HepG2 (cell line): Measurements from ENCODE around the gene DNAJC15. TPM values are rescaled to one million over a fixed set of nuclear protein-coding genes. Genes with fewer than 3 reads are reported as not detected.
A peak's percentile ranks its signal among the peaks of the same experiment; 100 is the strongest.

ENCODE experiments used
- ATAC-seq: fragments of 200-7000 bp; cut with Tn5 transposase; 3 replicates; pipeline ENCODE4 v1.9.1; 2020; ENCODE audit warnings: mild to moderate bottlenecking, moderate library complexity
- Bru-seq: library from RNA; stranded (reverse); fragments of 400-500 nt; gene quantifications from one replicate; lab custom pipeline; 2021; lab: Mats Ljungman, UMichigan
- BruChase-seq, 2 experiments: library from RNA; stranded (reverse); fragments of 400-500 nt; gene quantifications; one replicate each; lab custom pipeline; 2021; lab: Mats Ljungman, UMichigan
- BruUV-seq: library from RNA; stranded (reverse); fragments of 400-500 nt; replicated peaks from 2 replicates; lab custom pipeline; 2021; lab: Mats Ljungman, UMichigan
- CTCF ChIA-PET: fragments of 300-600 bp; formaldehyde crosslinking; extraction: SDS; loops from one replicate; lab custom pipeline; 2021; ENCODE audit warnings: low total read pairs, inconsistent platforms, low intra/inter-chr PET ratio; lab: Yijun Ruan, JAX
- POLR2A ChIA-PET: fragments of 350-600 bp; sonication (Branson Sonifier 250); formaldehyde crosslinking; loops from one replicate; lab custom pipeline; 2020; ENCODE audit warnings: antibody characterized with exemption, inconsistent platforms; lab: Yijun Ruan, JAX
- DNase-seq: peaks from one replicate; pipeline ENCODE4 v3.0.0-alpha.2; 2015; ENCODE audit warnings: low spot score
- FAIRE-seq: peaks from 3 replicates; lab custom pipeline; 2011; peaks lifted over from hg19 to GRCh38; lab: Jason Lieb, UNC
- H2AFZ ChIP-seq: one replicate; pipeline ENCODE4 v1.6.1; 2011; ENCODE audit warnings: low read length, inconsistent platforms
- H3K27ac ChIP-seq: fragments of 300-600 bp; 3 replicates; pipeline ENCODE4 v1.8.0; 2011; ENCODE audit warnings: mixed run types, mild to moderate bottlenecking, mixed read lengths, low read length, inconsistent platforms; ENCODE audit not compliant: insufficient read depth; ENCODE audit errors: extremely low read length
- H3K27me3 ChIP-seq, 2 experiments: fragments of 200-600 bp in 1 of 2; 2 replicates in 1 of 2; 3 replicates in 1 of 2; pipeline versions ENCODE4 v1.6.0 to v1.8.0; 2011; ENCODE audit warnings: low read length in 2 of 2, mild to moderate bottlenecking in 2 of 2, moderate library complexity in 2 of 2, inconsistent platforms in 1 of 2; ENCODE audit not compliant: insufficient read depth in 2 of 2, control insufficient read depth in 1 of 2
- H3K36me3 ChIP-seq, 2 experiments: fragments of 200-600 bp in 1 of 2; replicated peaks in 1 of 2; 2 replicates in 1 of 2; 3 replicates in 1 of 2; pipeline versions ENCODE4 v1.5.1 to v1.8.0; 2011; ENCODE audit warnings: low read length in 2 of 2, inconsistent platforms in 1 of 2; ENCODE audit not compliant: insufficient read depth in 2 of 2, control insufficient read depth in 1 of 2
- H3K4me1 ChIP-seq: 2 replicates; pipeline ENCODE4 v1.5.1; 2012; ENCODE audit warnings: low read length, inconsistent platforms; ENCODE audit not compliant: insufficient read depth
- H3K4me2 ChIP-seq: 2 replicates; pipeline ENCODE4 v1.6.0; 2011; ENCODE audit warnings: low read depth, low read length, inconsistent platforms
- H3K4me3 ChIP-seq, 3 experiments: fragments of 200-600 bp in 1 of 3; sonication (generic), shearing (Covaris generic) in 1 of 3; replicated peaks in 1 of 3; 2 replicates each; pipeline ENCODE4 v1.5.1; 2011 to 2016; ENCODE audit warnings: low read length in 3 of 3, inconsistent platforms in 2 of 3, low read depth in 2 of 3, mild to moderate bottlenecking in 2 of 3, control low read depth in 1 of 3, mixed read lengths in 1 of 3; ENCODE audit not compliant: insufficient read depth in 1 of 3
- H3K79me2 ChIP-seq: one replicate; pipeline ENCODE4 v1.6.1; 2011; ENCODE audit warnings: low read length, inconsistent platforms; ENCODE audit not compliant: insufficient read depth
- H3K9ac ChIP-seq: 2 replicates; pipeline ENCODE4 v1.6.0; 2011; ENCODE audit warnings: mild to moderate bottlenecking, low read depth, low read length, inconsistent platforms; ENCODE audit not compliant: insufficient read depth
- H3K9me3 ChIP-seq: 2 replicates; pipeline ENCODE4 v1.5.1; 2012; ENCODE audit warnings: mild to moderate bottlenecking, low read length
- H4K20me1 ChIP-seq: 2 replicates; pipeline ENCODE4 v1.6.0; 2011; ENCODE audit warnings: inconsistent platforms, mild to moderate bottlenecking, low read length, moderate library complexity; ENCODE audit not compliant: insufficient read depth
- GATAD2A ChIP-seq: IDR thresholded peaks from 2 replicates; pipeline ENCODE4 v1.6.1; 2016
- MEIS1 ChIP-seq: sonication (generic); formaldehyde crosslinking; IDR thresholded peaks from 2 replicates; pipeline ENCODE4 v1.9.0; 2021; ENCODE audit warnings: mild to moderate bottlenecking, missing genetic modification reagents, moderate library complexity, borderline replicate concordance
- PHF5A ChIP-seq: IDR thresholded peaks from one replicate; pipeline ENCODE4 v1.6.1; 2018; ENCODE audit warnings: low read depth, missing genetic modification reagents; ENCODE audit not compliant: unreplicated experiment
- STAG1 ChIP-seq: sonication (generic); formaldehyde crosslinking; IDR thresholded peaks from 2 replicates; pipeline ENCODE4 v1.4.0; 2020; ENCODE audit warnings: missing genetic modification reagents
- ZBTB21 ChIP-seq: sonication (generic); formaldehyde crosslinking; IDR thresholded peaks from 2 replicates; pipeline ENCODE4 v1.4.0; 2020; ENCODE audit warnings: missing genetic modification reagents
- WGBS: methylation state at CpG from one replicate; pipeline ENCODE4 v1.1.6; 2017; ENCODE audit warnings: low lambda C conversion rate; 5-methylcytosine and 5-hydroxymethylcytosine counted together
- in situ Hi-C: cut with HindIII; loops from 2 replicates; pipeline ENCODE4 v1.10.0; 2017; ENCODE audit warnings: low pct_unique_long_range_greater_than_20kb; ENCODE audit not compliant: extremely low pct_ligation_motif_present
- intact Hi-C: fragments of 100-400 bp; cut with micrococcal nuclease; formaldehyde crosslinking; loops from one replicate; pipeline ENCODE4 v1.10.0; 2022; ENCODE audit not compliant: unreplicated experiment
- long read RNA-seq, 2 experiments: library from RNA in 1 of 2; library from polyadenylated mRNA in 1 of 2; stranded (forward) in 1 of 2; unstranded in 1 of 2; transcript quantifications; one replicate each; pipeline ENCODE4 v2.0.0, GENCODE V29; 2019 to 2022
- polyA minus RNA-seq, 3 experiments: library from RNA; depleted of rRNA, polyadenylated mRNA; stranded (reverse); fragments of >200 nt; gene quantifications; 2 replicates each; pipeline ENCODE4 v1.2.3, GENCODE V29; 2011; ENCODE audit warnings: low replicate concordance in 1 of 3
- polyA plus RNA-seq, 8 experiments: library from polyadenylated mRNA; depleted of rRNA in 3 of 8; stranded (reverse) in 7 of 8; unstranded in 1 of 8; fragments of >200 nt; fragmentation: Illumina TruSeq in 4 of 8; extraction: Trizol in 4 of 8; gene quantifications; 2 replicates each; pipeline versions ENCODE4 v1.2.1 to v1.2.3, GENCODE V29; 2011 to 2016; ENCODE audit warnings: low read depth in 4 of 8, missing spikeins in 1 of 8, mixed read lengths in 1 of 8; ENCODE audit not compliant: insufficient read depth in 1 of 8
- total RNA-seq, 5 experiments: library from RNA; depleted of rRNA; stranded (reverse); fragments of >200 nt; fragmentation: Illumina TruSeq; extraction: Trizol; gene quantifications; 2 replicates each; pipeline ENCODE4 v1.2.3, GENCODE V29; 2016; ENCODE audit warnings: low read depth in 1 of 5
- TF ChIP-seq, protein P1 (sequence below): sonication (generic); formaldehyde crosslinking; IDR thresholded peaks from 2 replicates; pipeline ENCODE4 v1.5.1; 2020; ENCODE audit warnings: mild to moderate bottlenecking, missing genetic modification reagents, borderline replicate concordance
- TF ChIP-seq, protein P2 (sequence below): sonication (generic); formaldehyde crosslinking; IDR thresholded peaks from 2 replicates; pipeline ENCODE4 v1.4.0; 2020; ENCODE audit warnings: missing genetic modification reagents
- TF ChIP-seq, protein P3 (sequence below): sonication (generic); formaldehyde crosslinking; conservative IDR thresholded peaks from 2 replicates; pipeline ENCODE4 v1.4.0; 2020; ENCODE audit warnings: missing genetic modification reagents

The DNAJC15 gene
- total RNA-seq (2016; rRNA removed; fragmentation: Illumina TruSeq; extraction: Trizol) (21.5 and 23.0 TPM in 2 replicates), polyA plus RNA-seq (2011; rRNA removed) (27.2 and 31.9 TPM in 2 replicates), polyA minus RNA-seq (2011; rRNA and poly(A)+ RNA removed; ENCODE audit: low replicate concordance) (6.5 and 21.0 TPM in 2 replicates), Bru-seq, nascent RNA (percentile 85 among the genes with signal in this experiment), BruChase-seq, experiment 1, labeled RNA remaining after a 6-hour chase (percentile 67 among the genes with signal in this experiment), BruChase-seq, experiment 2, labeled RNA remaining after a 2-hour chase (percentile 63 among the genes with signal in this experiment)
- total RNA-seq (2016; cell fraction: cytosol; rRNA removed; fragmentation: Illumina TruSeq; extraction: Trizol; ENCODE audit: low read depth), result 12.1 and 13.1 TPM in 2 replicates
- 19.6 and 23.8 TPM in 2 replicates for total RNA-seq (2016; cell fraction: insoluble cytoplasmic fraction; rRNA removed; fragmentation: Illumina TruSeq; extraction: Trizol)
- 10.2 and 13.9 TPM in 2 replicates for total RNA-seq (2016; cell fraction: membrane; rRNA removed; fragmentation: Illumina TruSeq; extraction: Trizol)
- 16.2 and 16.9 TPM in 2 replicates for total RNA-seq (2016; cell fraction: nucleus; rRNA removed; fragmentation: Illumina TruSeq; extraction: Trizol)
- 23.4 and 24.2 TPM in 2 replicates for polyA plus RNA-seq (2011; cell fraction: cytosol; rRNA removed)
- 6.0 and 7.0 TPM in 2 replicates for polyA plus RNA-seq (2011; cell fraction: nucleus; rRNA removed)
- polyA plus RNA-seq (2012), result 12.1 and 12.9 TPM in 2 replicates
- 15.4 and 21.7 TPM in 2 replicates for polyA plus RNA-seq (2016; cell fraction: cytosol; fragmentation: Illumina TruSeq; extraction: Trizol; ENCODE audit: low read depth)
- 20.3 TPM in 2 replicates for polyA plus RNA-seq (2016; cell fraction: insoluble cytoplasmic fraction; fragmentation: Illumina TruSeq; extraction: Trizol; ENCODE audit: low read depth)
- polyA plus RNA-seq (2016; cell fraction: membrane; fragmentation: Illumina TruSeq; extraction: Trizol; ENCODE audit: low read depth), result 9.1 and 11.0 TPM in 2 replicates
- 22.8 and 24.6 TPM in 2 replicates for polyA plus RNA-seq (2016; cell fraction: nucleus; fragmentation: Illumina TruSeq; extraction: Trizol; ENCODE audit: insufficient read depth, low read depth)
- polyA minus RNA-seq (2011; cell fraction: cytosol; rRNA and poly(A)+ RNA removed), result 12.3 and 14.1 TPM in 2 replicates
- polyA minus RNA-seq (2011; cell fraction: nucleus; rRNA and poly(A)+ RNA removed), result 17.4 and 18.0 TPM in 2 replicates
- long read RNA-seq, experiment 1, full-length matches to known transcripts, result 118 of 124 reads
- long read RNA-seq, experiment 1, partial matches to known transcripts, result 2 of 124 reads
- long read RNA-seq, experiment 1, other reads (novel, unspliced or antisense), result 4 of 124 reads
- long read RNA-seq, experiment 2, full-length matches to known transcripts, result 85 of 94 reads
- long read RNA-seq, experiment 2, partial matches to known transcripts, result 1 of 94 reads
- long read RNA-seq, experiment 2, other reads (novel, unspliced or antisense), result 8 of 94 reads

DNA sequence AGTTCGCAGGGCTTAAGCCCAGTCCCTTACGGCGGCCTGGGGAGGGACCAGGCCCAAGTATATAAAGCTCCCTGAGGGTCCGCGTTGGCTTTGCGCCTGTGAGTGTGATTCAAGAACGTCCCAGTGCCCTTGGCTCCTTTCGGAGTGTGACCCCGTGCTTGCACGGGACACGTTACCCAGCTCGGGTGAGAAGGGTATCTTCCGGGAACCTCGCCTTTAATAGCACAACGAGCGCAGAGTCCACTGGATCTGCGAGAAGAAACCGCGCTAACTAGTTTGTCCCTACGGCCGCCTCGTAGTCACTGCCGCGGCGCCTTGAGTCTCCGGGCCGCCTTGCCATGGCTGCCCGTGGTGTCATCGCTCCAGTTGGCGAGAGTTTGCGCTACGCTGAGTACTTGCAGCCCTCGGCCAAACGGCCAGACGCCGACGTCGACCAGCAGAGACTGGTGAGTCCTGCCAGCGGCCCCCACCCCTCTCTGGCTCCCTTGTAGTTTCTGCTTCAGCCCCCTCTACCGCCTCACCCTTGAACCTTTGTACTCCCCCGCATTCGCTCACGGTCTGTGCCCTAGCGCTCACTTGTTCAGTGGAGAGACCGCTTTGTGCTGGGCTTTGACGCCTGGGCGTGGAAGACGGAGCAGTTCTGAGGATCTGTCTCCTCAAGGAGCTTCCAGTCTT is at the start of gene DNAJC15:
Gene DNAJC15 (plus strand): TSS at position 298 of the 675 bp plus-strand sequence. CDS start 41 bp downstream, at position 339.
- Histone ChIP-seq H4K20me1 (no peaks in the 10 kb centered on the region; the same call in 1 of the 2 replicates), H2AFZ (peak within 1 kb of the TSS; percentile 49), H3K4me3 (peak within 1 kb of the TSS; percentile 78 to 100 (median 78)), H3K9ac (peak within 1 kb of the TSS; percentile 93), H3K4me2 (peak within 1 kb of the TSS; percentile 79), H3K9me3 (no peaks in the 10 kb centered on the region), H3K27ac (peak within 1 kb of the TSS; percentile 86), H3K4me1 (peaks cover 32% of the 10 kb centered on the region), H3K79me2 (peaks cover 31% of the 10 kb centered on the region), H3K27me3 (no peaks in the 10 kb centered on the region; a peak in 2 of 5 replicates), H3K36me3 (no peaks in the 10 kb centered on the region)
- ChIA-PET CTCF (no interaction called here), POLR2A (interaction anchor here (0.8 to 4.0 kb wide), 9 partner anchors 15 to 51 kb away, joined by 3 to 12 read pairs (median 4); partner anchors contain the start of gene EPSTI1)
- intact Hi-C loops, result loop anchor here (1.0 to 5.0 kb wide), 2 partner anchors 34 to 46 kb away; no protein-coding TSS in a partner anchor
- peak; percentile 76 for DNase-seq
- in situ Hi-C loops, result no loop called here
- peak; percentile 96 for ATAC-seq
- 19% methylated on average over 12 of the region's 48 CpGs for WGBS
- no peak for FAIRE-seq
- TSS peak; percentile 84 for BruUV-seq
- TF ChIP-seq ZBTB21 (CRISPR knock-in tag) (no peak), MEIS1 (CRISPR knock-in tag) (no peak), STAG1 (CRISPR knock-in tag) (0 out of 2 replicates have a peak, but pooled peaks have one; percentile 1), GATAD2A (CRISPR knock-in tag) (peak; percentile 70), PHF5A (peak; percentile 28)
- TF ChIP-seq, protein P1, sequence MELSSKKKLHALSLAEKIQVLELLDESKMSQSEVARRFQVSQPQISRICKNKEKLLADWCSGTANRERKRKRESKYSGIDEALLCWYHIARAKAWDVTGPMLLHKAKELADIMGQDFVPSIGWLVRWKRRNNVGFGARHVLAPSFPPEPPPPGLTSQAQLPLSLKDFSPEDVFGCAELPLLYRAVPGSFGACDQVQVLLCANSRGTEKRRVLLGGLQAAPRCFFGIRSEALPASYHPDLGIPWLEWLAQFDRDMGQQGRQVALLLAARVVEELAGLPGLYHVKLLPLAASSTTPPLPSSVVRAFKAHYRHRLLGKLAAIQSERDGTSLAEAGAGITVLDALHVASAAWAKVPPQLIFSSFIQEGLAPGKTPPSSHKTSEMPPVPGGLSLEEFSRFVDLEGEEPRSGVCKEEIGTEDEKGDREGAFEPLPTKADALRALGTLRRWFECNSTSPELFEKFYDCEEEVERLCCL (CRISPR knock-in tag), result peak; percentile 83; the same call in 1 of the 2 replicates
- TF ChIP-seq, protein P2, sequence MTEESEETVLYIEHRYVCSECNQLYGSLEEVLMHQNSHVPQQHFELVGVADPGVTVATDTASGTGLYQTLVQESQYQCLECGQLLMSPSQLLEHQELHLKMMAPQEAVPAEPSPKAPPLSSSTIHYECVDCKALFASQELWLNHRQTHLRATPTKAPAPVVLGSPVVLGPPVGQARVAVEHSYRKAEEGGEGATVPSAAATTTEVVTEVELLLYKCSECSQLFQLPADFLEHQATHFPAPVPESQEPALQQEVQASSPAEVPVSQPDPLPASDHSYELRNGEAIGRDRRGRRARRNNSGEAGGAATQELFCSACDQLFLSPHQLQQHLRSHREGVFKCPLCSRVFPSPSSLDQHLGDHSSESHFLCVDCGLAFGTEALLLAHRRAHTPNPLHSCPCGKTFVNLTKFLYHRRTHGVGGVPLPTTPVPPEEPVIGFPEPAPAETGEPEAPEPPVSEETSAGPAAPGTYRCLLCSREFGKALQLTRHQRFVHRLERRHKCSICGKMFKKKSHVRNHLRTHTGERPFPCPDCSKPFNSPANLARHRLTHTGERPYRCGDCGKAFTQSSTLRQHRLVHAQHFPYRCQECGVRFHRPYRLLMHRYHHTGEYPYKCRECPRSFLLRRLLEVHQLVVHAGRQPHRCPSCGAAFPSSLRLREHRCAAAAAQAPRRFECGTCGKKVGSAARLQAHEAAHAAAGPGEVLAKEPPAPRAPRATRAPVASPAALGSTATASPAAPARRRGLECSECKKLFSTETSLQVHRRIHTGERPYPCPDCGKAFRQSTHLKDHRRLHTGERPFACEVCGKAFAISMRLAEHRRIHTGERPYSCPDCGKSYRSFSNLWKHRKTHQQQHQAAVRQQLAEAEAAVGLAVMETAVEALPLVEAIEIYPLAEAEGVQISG (CRISPR knock-in tag), result peak; percentile 72
- TF ChIP-seq, protein P3, sequence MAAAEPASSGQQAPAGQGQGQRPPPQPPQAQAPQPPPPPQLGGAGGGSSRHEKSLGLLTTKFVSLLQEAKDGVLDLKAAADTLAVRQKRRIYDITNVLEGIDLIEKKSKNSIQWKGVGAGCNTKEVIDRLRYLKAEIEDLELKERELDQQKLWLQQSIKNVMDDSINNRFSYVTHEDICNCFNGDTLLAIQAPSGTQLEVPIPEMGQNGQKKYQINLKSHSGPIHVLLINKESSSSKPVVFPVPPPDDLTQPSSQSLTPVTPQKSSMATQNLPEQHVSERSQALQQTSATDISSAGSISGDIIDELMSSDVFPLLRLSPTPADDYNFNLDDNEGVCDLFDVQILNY, result no peak
